Prostate gland (tissue), 2 donors: Measurements from ENCODE around the gene PDZD7.

Experiments used
- CTCF ChIP-seq, 4 experiments: fragments of 200-600 bp in 2 of 4; fragments of 450-650 bp in 2 of 4; sonication (generic) in 2 of 4; IDR thresholded peaks; 1 replicate in 3 of 4; 2 replicates in 1 of 4; pipeline ENCODE4 v1.5.1; 2016 to 2019; ENCODE audit warnings: antibody characterized with exemption in 4 of 4, mild to moderate bottlenecking in 2 of 4, moderate library complexity in 2 of 4
- POLR2A ChIP-seq: fragments of 450-650 bp; IDR thresholded peaks from one replicate; pipeline ENCODE4 v1.6.1; 2016; ENCODE audit warnings: antibody characterized with exemption, mild to moderate bottlenecking

GRCh38 chr10:101070098-101070497 lies 39.2 kb upstream of the PDZD7 start:
- TF ChIP-seq CTCF (IDR thresholded peaks at IDR 0.05) (no peak), POLR2A (no peak)
